GM12878 (cell line): ENCODE results near the gene GSE1. TPM values are rescaled to one million over a fixed set of nuclear protein-coding genes. Genes with fewer than 3 reads are reported as not detected.
A peak's percentile ranks its signal among the peaks of the same experiment; 100 is the strongest.

ENCODE experiments used
- ATAC-seq: fragments of 200-7000 bp; cut with Tn5 transposase; 3 replicates; pipeline ENCODE4 v1.9.1; 2020; ENCODE audit warnings: mild to moderate bottlenecking, moderate library complexity
- BruUV-seq: library from RNA; stranded (reverse); fragments of 400-500 nt; replicated peaks from 2 replicates; lab custom pipeline; 2021; lab: Mats Ljungman, UMichigan
- CTCF ChIA-PET: fragments of 300-600 bp; sonication (Branson Sonifier 250); formaldehyde crosslinking; extraction: SDS; loops from one replicate; lab custom pipeline; 2021; ENCODE audit warnings: inconsistent platforms; lab: Yijun Ruan, JAX
- POLR2A ChIA-PET: fragments of 350-600 bp; formaldehyde crosslinking; extraction: SDS; loops from one replicate; lab custom pipeline; 2021; ENCODE audit warnings: inconsistent platforms; lab: Charles Lee
- RAD21 ChIA-PET: fragments of 300-600 bp; sonication (Branson Sonifier 250); formaldehyde crosslinking; loops from one replicate; lab custom pipeline; 2023; ENCODE audit warnings: antibody characterized with exemption; ENCODE audit not compliant: unreplicated experiment; lab: Charles Lee
- SMC1A ChIA-PET: fragments of 300-600 bp; sonication (Branson Sonifier 250); formaldehyde crosslinking; loops from one replicate; lab custom pipeline; 2023; ENCODE audit not compliant: unreplicated experiment, uncharacterized antibody; lab: Charles Lee
- DNase-seq: peaks from one replicate; pipeline ENCODE4 v3.0.0-alpha.2; 2011; ENCODE audit warnings: low read depth, low spot score
- FAIRE-seq: peaks from 3 replicates; lab custom pipeline; 2011; peaks lifted over from hg19 to GRCh38; lab: Jason Lieb, UNC
- H2AFZ ChIP-seq: 2 replicates; pipeline ENCODE4 v1.6.0; 2011; ENCODE audit warnings: low read depth, low read length, control low read depth; ENCODE audit not compliant: control insufficient read depth
- H3K27ac ChIP-seq: 2 replicates; pipeline ENCODE4 v1.5.1; 2011; ENCODE audit warnings: control low read depth; ENCODE audit not compliant: control insufficient read depth, insufficient read depth
- H3K27me3 ChIP-seq, 2 experiments: replicated peaks in 1 of 2; 2 replicates each; pipeline versions ENCODE4 v1.6.0 to v1.6.1; 2011; ENCODE audit warnings: low read length in 1 of 2; ENCODE audit not compliant: control insufficient read depth in 2 of 2, insufficient read depth in 2 of 2
- H3K36me3 ChIP-seq, 2 experiments: 2 replicates each; pipeline ENCODE4 v1.5.1; 2011; ENCODE audit warnings: low read length in 1 of 2; ENCODE audit not compliant: control insufficient read depth in 2 of 2, insufficient read depth in 2 of 2
- H3K4me1 ChIP-seq: 2 replicates; pipeline ENCODE4 v1.6.1; 2011; ENCODE audit warnings: mild to moderate bottlenecking, low read length, moderate library complexity, mixed read lengths; ENCODE audit not compliant: control insufficient read depth, insufficient read depth
- H3K4me2 ChIP-seq: 2 replicates; pipeline ENCODE4 v1.6.0; 2011; ENCODE audit warnings: control low read depth; ENCODE audit not compliant: control insufficient read depth, insufficient read depth
- H3K4me3 ChIP-seq: fragments of 200-600 bp; sonication (generic); 2 replicates; pipeline ENCODE4 v1.5.1; 2016
- H3K79me2 ChIP-seq: 2 replicates; pipeline ENCODE4 v1.6.0; 2011; ENCODE audit warnings: low read length; ENCODE audit not compliant: control insufficient read depth, insufficient read depth
- H3K9ac ChIP-seq: 2 replicates; pipeline ENCODE4 v1.8.0; 2011; ENCODE audit warnings: low read length, control low read depth, mixed read lengths; ENCODE audit not compliant: control insufficient read depth, insufficient read depth
- H3K9me3 ChIP-seq: replicated peaks from 3 replicates; pipeline ENCODE4 v1.5.1; 2011; ENCODE audit warnings: mild to moderate bottlenecking, low read length; ENCODE audit not compliant: control insufficient read depth, insufficient read depth
- H4K20me1 ChIP-seq: 2 replicates; pipeline ENCODE4 v1.6.0; 2011; ENCODE audit not compliant: control insufficient read depth, insufficient read depth
- CEBPZ ChIP-seq: fragments of 150-350 bp; IDR thresholded peaks from 2 replicates; pipeline ENCODE4 v1.6.1; 2016; ENCODE audit warnings: low read depth, low read length
- FOS ChIP-seq: IDR thresholded peaks from 3 replicates; pipeline ENCODE4 v1.6.1; 2011; ENCODE audit warnings: borderline replicate concordance; ENCODE audit not compliant: insufficient read length; ENCODE audit errors: extremely low read depth
- HDAC2 ChIP-seq: fragments of 200-600 bp; sonication (generic); IDR thresholded peaks from 2 replicates; pipeline ENCODE4 v1.6.1; 2017
- HDGF ChIP-seq: fragments of 450-650 bp; IDR thresholded peaks from 2 replicates; pipeline ENCODE4 v1.6.1; 2016; ENCODE audit warnings: antibody characterized with exemption
- IKZF2 ChIP-seq, 2 experiments: fragments of 450-650 bp; IDR thresholded peaks; 2 replicates each; pipeline ENCODE4 v1.6.1; 2017; ENCODE audit warnings: mild to moderate bottlenecking in 2 of 2, moderate library complexity in 2 of 2
- IRF3 ChIP-seq: fragments of 450-650 bp; IDR thresholded peaks from 2 replicates; pipeline ENCODE4 v1.6.1; 2014; ENCODE audit warnings: mild to moderate bottlenecking
- JUND ChIP-seq: IDR thresholded peaks from 2 replicates; pipeline ENCODE4 v1.6.1; 2012; ENCODE audit warnings: low read depth, mild to moderate bottlenecking, low read length, improper control_type of control experiment, moderate library complexity
- MEF2A ChIP-seq: IDR thresholded peaks from 2 replicates; pipeline ENCODE4 v1.6.1; 2011; ENCODE audit warnings: low read depth, mild to moderate bottlenecking, low read length, moderate library complexity; ENCODE audit not compliant: insufficient read depth
- NFYA ChIP-seq: IDR thresholded peaks from 2 replicates; pipeline ENCODE4 v1.6.1; 2011; ENCODE audit warnings: low read depth, mild to moderate bottlenecking, low read length, improper control_type of control experiment, borderline replicate concordance
- NR2C2 ChIP-seq: IDR thresholded peaks from 2 replicates; pipeline ENCODE4 v1.6.1; 2011; ENCODE audit warnings: borderline replicate concordance, low read depth; ENCODE audit not compliant: control insufficient read depth, insufficient read length
- NRF1 ChIP-seq: conservative IDR thresholded peaks from 2 replicates; pipeline ENCODE4 v1.6.1; 2011; ENCODE audit warnings: mild to moderate bottlenecking, low read depth, low read length, improper control_type of control experiment
- PAX8 ChIP-seq: fragments of 450-650 bp; IDR thresholded peaks from 2 replicates; pipeline ENCODE4 v1.6.1; 2017; ENCODE audit warnings: mild to moderate bottlenecking, moderate library complexity
- PKNOX1 ChIP-seq: fragments of 450-650 bp; IDR thresholded peaks from 2 replicates; pipeline ENCODE4 v1.6.1; 2016; ENCODE audit warnings: mild to moderate bottlenecking
- REST ChIP-seq: IDR thresholded peaks from 2 replicates; pipeline ENCODE4 v1.6.1; 2012; ENCODE audit warnings: mild to moderate bottlenecking, low read depth, low read length
- YY1 ChIP-seq: IDR thresholded peaks from 2 replicates; pipeline ENCODE4 v1.6.1; 2011; ENCODE audit warnings: low read depth, mild to moderate bottlenecking, low read length
- WGBS: methylation state at CpG from one replicate; pipeline ENCODE4 v1.1.6; 2016; ENCODE audit warnings: low lambda C conversion rate; ENCODE audit not compliant: insufficient replicate concordance, insufficient coverage; ENCODE audit errors: missing lambda C conversion rate; 5-methylcytosine and 5-hydroxymethylcytosine counted together
- in situ Hi-C: fragments of 300-500 bp; cut with MboI; formaldehyde crosslinking; loops from 9 replicates; pipeline ENCODE4 v1.14.3; 2018; ENCODE audit warnings: mixed read lengths
- intact Hi-C: fragments of 100-400 bp; cut with micrococcal nuclease; formaldehyde crosslinking; loops from one replicate; pipeline ENCODE4 v1.14.2; 2022; ENCODE audit not compliant: unreplicated experiment
- polyA plus RNA-seq, 11 experiments: library from polyadenylated mRNA; depleted of rRNA in 4 of 11; unstranded in 6 of 11; stranded (reverse) in 5 of 11; fragments of >200 nt; fragmentation: Nextera tagmentation in 4 of 11; fragmentation: Illumina TruSeq in 1 of 11; extraction: Ambion mirVana in 4 of 11; extraction: Trizol in 1 of 11; gene quantifications; 1 replicate in 1 of 11; 2 replicates in 10 of 11; pipeline versions ENCODE4 v1.2.1 to v1.2.3, GENCODE V29; 2011 to 2016; ENCODE audit warnings: inconsistent platforms in 2 of 11, missing spikeins in 2 of 11, low read depth in 1 of 11
- total RNA-seq, 4 experiments: library from RNA; depleted of rRNA in 3 of 4; stranded (reverse); fragments of >200 nt in 3 of 4; fragmentation: Illumina TruSeq in 1 of 4; extraction: Trizol in 1 of 4; gene quantifications; 2 replicates each; pipeline versions ENCODE4 v1.2.1 to v1.2.3, GENCODE V29; 2013 to 2021

The GSE1 gene
- total and polyA plus RNA-seq, 10 of the 15 experiments (the other 5 are each of a cell fraction or from before 2014, with no cell fraction given): 4.6 to 58.7 (median 18.2) TPM

- no peak for TF ChIP-seq NFYA
- no peak for TF ChIP-seq PAX8
- no peak for TF ChIP-seq YY1
- no peak for TF ChIP-seq NRF1
- TF ChIP-seq IKZF2 (IDR thresholded peaks at IDR 0.05): no peak
- TF ChIP-seq REST: no peak
Measured at GRCh38 chr16:85674418-85674755, 61.3 kb downstream of the GSE1 start (continued).

GRCh38 chr16:85674828-85675227 is 61.7 kb downstream of the GSE1 start:
- Histone ChIP-seq H2AFZ (no peak overlapping the region), H3K4me1 (peaks cover 12% of the 10 kb centered on the region), H3K27me3 (no peaks in the 10 kb centered on the region), H3K9ac (no peak overlapping the region), H3K79me2 (no peaks in the 10 kb centered on the region; the same call in none of the 2 replicates), H3K4me3 (no peak overlapping the region), H3K27ac (peak overlapping the region; percentile 28; the same call in 1 of the 2 replicates), H3K36me3 (peaks cover 34 to 40% of the 10 kb centered on the region in 2 experiments), H3K4me2 (no peak overlapping the region), H3K9me3 (no peaks in the 10 kb centered on the region), H4K20me1 (peaks cover 2% of the 10 kb centered on the region; the same call in 1 of the 2 replicates)
- ChIA-PET RAD21 (no interaction called here), CTCF (interaction anchor here (1.0 to 5.5 kb wide), 6 partner anchors 9 to 233 kb away, joined by 3 to 36 read pairs (median 4); no protein-coding TSS in a partner anchor), SMC1A (interaction anchor here (1.5 to 3.3 kb wide), 3 partner anchors 9 to 86 kb away, joined by 3 to 11 read pairs (median 9); no protein-coding TSS in a partner anchor), POLR2A (no interaction called here)
- FAIRE-seq (no peak), ATAC-seq (peak; percentile 62), DNase-seq (no peak)
- no TSS peak for BruUV-seq
- WGBS: 59% methylated on average over 6 of the region's 6 CpGs
- intact Hi-C loops (loop anchor here (5.0 kb wide), 1 partner anchor 42 kb away; no protein-coding TSS in a partner anchor), in situ Hi-C loops (no loop called here)
- TF ChIP-seq PKNOX1 (no peak), HDGF (no peak), CEBPZ (no peak), JUND (no peak), NR2C2 (no peak), IRF3 (no peak), MEF2A (no peak), FOS (no peak), HDAC2 (no peak)
